ENCODE data around the gene ARCN1.

- no peak for TF ChIP-seq CTCF (IDR thresholded peaks at IDR 0.05)
- no peak for TF ChIP-seq POLR2AphosphoS5 (IDR thresholded peaks at IDR 0.05)
- TF ChIP-seq EP300 (IDR thresholded peaks at IDR 0.05) = no peak
These were observed 42.5 kb upstream of the ARCN1 start for GRCh38 chr11:118529584-118530175.
